ENCODE measurements around the gene HNRNPF.

Gene HNRNPF

DNA sequence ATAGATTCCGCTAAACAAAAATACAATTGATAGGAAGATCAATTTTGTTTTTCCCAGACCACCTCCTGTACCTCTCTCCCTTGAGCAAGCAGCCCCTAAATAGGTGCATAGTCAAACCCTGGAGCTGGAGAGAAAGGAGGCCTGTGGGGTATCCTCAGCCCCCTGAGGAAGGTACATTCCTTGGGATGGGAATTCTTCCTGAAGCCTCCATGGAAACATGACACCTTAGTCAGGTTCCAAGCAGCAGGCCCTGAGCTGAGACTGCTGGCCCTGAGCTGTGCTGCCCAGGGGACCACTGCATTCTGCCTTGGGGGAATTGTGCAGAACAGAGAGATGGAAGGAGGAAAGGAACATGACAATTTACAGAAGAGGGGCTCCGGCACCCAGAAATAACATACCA lies 7.4 kb downstream of the HNRNPF start (continued):
- TF ChIP-seq, protein P1, sequence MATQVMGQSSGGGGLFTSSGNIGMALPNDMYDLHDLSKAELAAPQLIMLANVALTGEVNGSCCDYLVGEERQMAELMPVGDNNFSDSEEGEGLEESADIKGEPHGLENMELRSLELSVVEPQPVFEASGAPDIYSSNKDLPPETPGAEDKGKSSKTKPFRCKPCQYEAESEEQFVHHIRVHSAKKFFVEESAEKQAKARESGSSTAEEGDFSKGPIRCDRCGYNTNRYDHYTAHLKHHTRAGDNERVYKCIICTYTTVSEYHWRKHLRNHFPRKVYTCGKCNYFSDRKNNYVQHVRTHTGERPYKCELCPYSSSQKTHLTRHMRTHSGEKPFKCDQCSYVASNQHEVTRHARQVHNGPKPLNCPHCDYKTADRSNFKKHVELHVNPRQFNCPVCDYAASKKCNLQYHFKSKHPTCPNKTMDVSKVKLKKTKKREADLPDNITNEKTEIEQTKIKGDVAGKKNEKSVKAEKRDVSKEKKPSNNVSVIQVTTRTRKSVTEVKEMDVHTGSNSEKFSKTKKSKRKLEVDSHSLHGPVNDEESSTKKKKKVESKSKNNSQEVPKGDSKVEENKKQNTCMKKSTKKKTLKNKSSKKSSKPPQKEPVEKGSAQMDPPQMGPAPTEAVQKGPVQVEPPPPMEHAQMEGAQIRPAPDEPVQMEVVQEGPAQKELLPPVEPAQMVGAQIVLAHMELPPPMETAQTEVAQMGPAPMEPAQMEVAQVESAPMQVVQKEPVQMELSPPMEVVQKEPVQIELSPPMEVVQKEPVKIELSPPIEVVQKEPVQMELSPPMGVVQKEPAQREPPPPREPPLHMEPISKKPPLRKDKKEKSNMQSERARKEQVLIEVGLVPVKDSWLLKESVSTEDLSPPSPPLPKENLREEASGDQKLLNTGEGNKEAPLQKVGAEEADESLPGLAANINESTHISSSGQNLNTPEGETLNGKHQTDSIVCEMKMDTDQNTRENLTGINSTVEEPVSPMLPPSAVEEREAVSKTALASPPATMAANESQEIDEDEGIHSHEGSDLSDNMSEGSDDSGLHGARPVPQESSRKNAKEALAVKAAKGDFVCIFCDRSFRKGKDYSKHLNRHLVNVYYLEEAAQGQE (tag by site-specific recombination; IDR thresholded peaks at IDR 0.05), result no peak
- TF ChIP-seq GLIS2 (tag by site-specific recombination; IDR thresholded peaks at IDR 0.05), result peak; percentile 23; the same call in 1 of the 2 replicates
- TF ChIP-seq ZNF416 (tag by site-specific recombination; IDR thresholded peaks at IDR 0.05), result no peak
- TF ChIP-seq ZNF248 (tag by site-specific recombination; IDR thresholded peaks at IDR 0.05), result no peak
- TF ChIP-seq, protein P2, sequence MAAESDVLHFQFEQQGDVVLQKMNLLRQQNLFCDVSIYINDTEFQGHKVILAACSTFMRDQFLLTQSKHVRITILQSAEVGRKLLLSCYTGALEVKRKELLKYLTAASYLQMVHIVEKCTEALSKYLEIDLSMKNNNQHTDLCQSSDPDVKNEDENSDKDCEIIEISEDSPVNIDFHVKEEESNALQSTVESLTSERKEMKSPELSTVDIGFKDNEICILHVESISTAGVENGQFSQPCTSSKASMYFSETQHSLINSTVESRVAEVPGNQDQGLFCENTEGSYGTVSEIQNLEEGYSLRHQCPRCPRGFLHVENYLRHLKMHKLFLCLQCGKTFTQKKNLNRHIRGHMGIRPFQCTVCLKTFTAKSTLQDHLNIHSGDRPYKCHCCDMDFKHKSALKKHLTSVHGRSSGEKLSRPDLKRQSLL (tag by site-specific recombination; IDR thresholded peaks at IDR 0.05), result no peak
- no peak for TF ChIP-seq KLF1 (tag by site-specific recombination; IDR thresholded peaks at IDR 0.05)
- TF ChIP-seq ZNF664 (tag by site-specific recombination; IDR thresholded peaks at IDR 0.05), result no peak
- TF ChIP-seq ZNF701 (tag by site-specific recombination; IDR thresholded peaks at IDR 0.05), result no peak
- TF ChIP-seq ZNF777 (tag by site-specific recombination; IDR thresholded peaks at IDR 0.05; ENCODE audit: borderline replicate concordance), result no peak
- no peak for TF ChIP-seq ZNF146 (tag by site-specific recombination; IDR thresholded peaks at IDR 0.05)

DNA sequence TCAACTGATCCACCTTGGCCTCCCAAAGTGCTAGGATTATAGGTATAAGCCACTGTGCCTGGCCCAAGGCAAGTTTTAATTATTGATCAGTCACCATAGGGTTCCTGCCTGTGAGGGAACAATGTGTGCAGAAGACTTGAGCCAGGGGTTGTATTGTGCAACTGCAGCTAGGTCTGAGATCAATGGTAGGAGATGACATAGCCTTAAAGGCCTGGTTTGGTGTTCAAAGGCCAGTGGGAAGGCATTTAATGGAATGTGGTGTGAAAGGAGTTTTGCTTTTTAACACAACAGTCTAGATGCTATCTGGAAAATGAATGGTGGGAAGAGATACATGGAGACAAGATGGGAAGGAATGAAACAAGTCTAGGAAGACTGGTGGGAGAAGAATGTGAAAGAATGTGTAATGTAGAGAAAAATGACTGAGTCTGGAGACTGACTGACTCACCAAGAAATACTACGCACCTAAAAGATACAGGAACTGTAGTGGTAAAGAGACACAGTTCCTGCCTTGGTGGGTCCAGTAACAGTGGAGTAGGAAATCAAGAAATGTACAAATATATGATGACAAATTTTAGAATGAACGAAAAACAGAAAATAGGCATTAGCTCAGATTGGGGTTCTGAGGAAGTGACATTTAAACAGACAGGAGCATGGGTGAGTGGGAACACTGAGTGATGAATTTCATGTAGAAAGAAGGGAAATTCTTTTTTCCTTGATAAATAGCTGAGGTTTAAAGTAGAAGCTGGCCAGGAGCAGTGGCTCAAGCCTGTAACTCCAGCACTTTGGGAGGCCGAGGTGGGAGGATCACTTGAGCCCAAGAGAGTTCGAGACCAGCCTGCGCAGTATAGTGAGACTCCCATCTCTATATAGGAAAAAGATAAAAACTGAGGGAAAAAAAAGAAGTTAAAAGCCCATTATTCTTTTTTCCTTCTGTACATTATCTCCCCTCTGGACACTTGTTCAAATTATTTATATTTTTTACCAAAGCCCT lies 9.4 kb downstream of the HNRNPF start:
- peaks cover 6 to 40% of the 10 kb centered on the region in 2 experiments; a peak in 2 of 3 replicates for H3K36me3 ChIP-seq (ENCODE audit: control insufficient read depth in 2 of 2, insufficient read depth in 1 of 2, low read length in 2 of 2)
- ChIA-PET POLR2A (interaction anchor here (1.8 to 2.1 kb wide), 2 partner anchors 8 to 10 kb away, joined by 5 to 10 read pairs; partner anchors contain the start of gene HNRNPF), CTCF (interaction anchor here (0.6 kb wide), 1 partner anchor 119 kb away, joined by 3 read pairs; no protein-coding TSS in a partner anchor)
- no peak overlapping the region; the same call in 1 of the 2 replicates for H3K27ac ChIP-seq (ENCODE audit: extremely low read depth, low read depth, low read length)
- peaks cover 10% of the 10 kb centered on the region for H3K4me1 ChIP-seq (ENCODE audit: control insufficient read depth, insufficient read depth, low read length)
- no peaks in the 10 kb centered on the region for H3K9me3 ChIP-seq (ENCODE audit: control insufficient read depth, insufficient read depth, low read depth, low read length)
- no peak overlapping the region for H3K4me3 ChIP-seq (ENCODE audit: low read depth, low read length)
- TF ChIP-seq TCF7L2 (IDR thresholded peaks at IDR 0.05; ENCODE audit: borderline replicate concordance, low read depth, low read length) (no peak), ZNF121 (tag by site-specific recombination; IDR thresholded peaks at IDR 0.05) (no peak), PRDM1 (tag by site-specific recombination; IDR thresholded peaks at IDR 0.05) (peak; percentile 94), ZNF221 (tag by site-specific recombination; IDR thresholded peaks at IDR 0.05; ENCODE audit: borderline replicate concordance) (no peak), ZNF223 (tag by site-specific recombination; IDR thresholded peaks at IDR 0.05) (no peak), ZNF366 (tag by site-specific recombination; conservative IDR thresholded peaks at IDR 0.05) (peak; percentile 46; the same call in 1 of the 2 replicates), ZNF529 (tag by site-specific recombination; IDR thresholded peaks at IDR 0.05; ENCODE audit: insufficient replicate concordance) (no peak), ZEB2 (tag by site-specific recombination; IDR thresholded peaks at IDR 0.05) (no peak), ZBTB17 (tag by site-specific recombination; IDR thresholded peaks at IDR 0.05) (0 out of 2 replicates have a peak, but pooled peaks have one; percentile 13), ZNF544 (tag by site-specific recombination; IDR thresholded peaks at IDR 0.05) (no peak), SCRT1 (tag by site-specific recombination; IDR thresholded peaks at IDR 0.05; ENCODE audit: borderline replicate concordance) (0 out of 2 replicates have a peak, but pooled peaks have one; percentile 1), ZNF132 (tag by site-specific recombination; IDR thresholded peaks at IDR 0.05; ENCODE audit: borderline replicate concordance) (no peak), ZNF426 (tag by site-specific recombination; IDR thresholded peaks at IDR 0.05) (no peak), SP3 (tag by site-specific recombination; IDR thresholded peaks at IDR 0.05) (no peak), TRIM28 (IDR thresholded peaks at IDR 0.05; ENCODE audit: borderline replicate concordance, low read length) (no peak)
- TF ChIP-seq, protein P3, sequence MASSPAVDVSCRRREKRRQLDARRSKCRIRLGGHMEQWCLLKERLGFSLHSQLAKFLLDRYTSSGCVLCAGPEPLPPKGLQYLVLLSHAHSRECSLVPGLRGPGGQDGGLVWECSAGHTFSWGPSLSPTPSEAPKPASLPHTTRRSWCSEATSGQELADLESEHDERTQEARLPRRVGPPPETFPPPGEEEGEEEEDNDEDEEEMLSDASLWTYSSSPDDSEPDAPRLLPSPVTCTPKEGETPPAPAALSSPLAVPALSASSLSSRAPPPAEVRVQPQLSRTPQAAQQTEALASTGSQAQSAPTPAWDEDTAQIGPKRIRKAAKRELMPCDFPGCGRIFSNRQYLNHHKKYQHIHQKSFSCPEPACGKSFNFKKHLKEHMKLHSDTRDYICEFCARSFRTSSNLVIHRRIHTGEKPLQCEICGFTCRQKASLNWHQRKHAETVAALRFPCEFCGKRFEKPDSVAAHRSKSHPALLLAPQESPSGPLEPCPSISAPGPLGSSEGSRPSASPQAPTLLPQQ (tag by site-specific recombination; IDR thresholded peaks at IDR 0.05), result no peak
- TF ChIP-seq, protein P4, sequence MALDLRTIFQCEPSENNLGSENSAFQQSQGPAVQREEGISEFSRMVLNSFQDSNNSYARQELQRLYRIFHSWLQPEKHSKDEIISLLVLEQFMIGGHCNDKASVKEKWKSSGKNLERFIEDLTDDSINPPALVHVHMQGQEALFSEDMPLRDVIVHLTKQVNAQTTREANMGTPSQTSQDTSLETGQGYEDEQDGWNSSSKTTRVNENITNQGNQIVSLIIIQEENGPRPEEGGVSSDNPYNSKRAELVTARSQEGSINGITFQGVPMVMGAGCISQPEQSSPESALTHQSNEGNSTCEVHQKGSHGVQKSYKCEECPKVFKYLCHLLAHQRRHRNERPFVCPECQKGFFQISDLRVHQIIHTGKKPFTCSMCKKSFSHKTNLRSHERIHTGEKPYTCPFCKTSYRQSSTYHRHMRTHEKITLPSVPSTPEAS (tag by site-specific recombination; IDR thresholded peaks at IDR 0.05), result no peak
- TF ChIP-seq, protein P5, sequence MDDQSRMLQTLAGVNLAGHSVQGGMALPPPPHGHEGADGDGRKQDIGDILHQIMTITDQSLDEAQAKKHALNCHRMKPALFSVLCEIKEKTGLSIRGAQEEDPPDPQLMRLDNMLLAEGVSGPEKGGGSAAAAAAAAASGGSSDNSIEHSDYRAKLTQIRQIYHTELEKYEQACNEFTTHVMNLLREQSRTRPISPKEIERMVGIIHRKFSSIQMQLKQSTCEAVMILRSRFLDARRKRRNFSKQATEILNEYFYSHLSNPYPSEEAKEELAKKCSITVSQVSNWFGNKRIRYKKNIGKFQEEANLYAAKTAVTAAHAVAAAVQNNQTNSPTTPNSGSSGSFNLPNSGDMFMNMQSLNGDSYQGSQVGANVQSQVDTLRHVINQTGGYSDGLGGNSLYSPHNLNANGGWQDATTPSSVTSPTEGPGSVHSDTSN (CRISPR knock-in tag; IDR thresholded peaks at IDR 0.05), result no peak

Data from HEK293 (cell line).